Activated CD8-positive, alpha-beta T cell treated with anti-CD3 and anti-CD28 coated beads, Interleukin-2, amount 10 ng/mL, durations not matched to agents 7 days and 5 days (primary cell): Measurements from ENCODE around the gene LRIT2. TPM values are rescaled to one million over a fixed set of nuclear protein-coding genes. Genes with fewer than 3 reads are reported as not detected.
"Not testable (repeated sequence)": the region's sequence is repeated elsewhere in the genome, so short reads cannot be mapped to it uniquely, and the experiment has no call there.

ENCODE experiments used
- ATAC-seq: fragments of 150-1000 bp; cut with Tn5 transposase; one replicate; pipeline ENCODE4 v1.10.0; 2021; ENCODE audit warnings: moderate library complexity
- CTCF ChIA-PET: fragments of 350-600 bp; sonication (Branson Sonifier 250); formaldehyde crosslinking; loops from one replicate; lab custom pipeline; 2021; ENCODE audit warnings: antibody characterized with exemption; lab: Charles Lee
- POLR2A ChIA-PET: fragments of 350-600 bp; sonication (Branson Sonifier 250); formaldehyde crosslinking; loops from one replicate; lab custom pipeline; 2021; ENCODE audit warnings: antibody characterized with exemption; lab: Charles Lee
- DNase-seq: peaks from one replicate; pipeline ENCODE4 v3.0.0-alpha.2; 2020
- H3K27ac Mint-ChIP-seq: one replicate; pipeline ENCODE4 v1.8.0; 2021; ENCODE audit warnings: mild to moderate bottlenecking, mixed read lengths
- H3K27me3 Mint-ChIP-seq: one replicate; pipeline ENCODE4 v1.8.0; 2021; ENCODE audit warnings: low read depth, mixed read lengths
- H3K36me3 Mint-ChIP-seq: one replicate; pipeline ENCODE4 v1.8.0; 2021; ENCODE audit warnings: low read depth, mixed read lengths
- H3K4me1 Mint-ChIP-seq: one replicate; pipeline ENCODE4 v1.8.0; 2021; ENCODE audit warnings: low read depth, mixed read lengths
- H3K4me3 Mint-ChIP-seq: one replicate; pipeline ENCODE4 v1.8.0; 2021; ENCODE audit warnings: mild to moderate bottlenecking, mixed read lengths
- H3K9me3 Mint-ChIP-seq: one replicate; pipeline ENCODE4 v1.8.0; 2022; ENCODE audit warnings: mixed read lengths; ENCODE audit not compliant: insufficient read depth
- total RNA-seq, 2 experiments: library from RNA; stranded (reverse); gene quantifications; one replicate each; pipeline ENCODE4 v1.2.3, GENCODE V29; 2021

The LRIT2 gene
- total RNA-seq, 2 experiments from 2014 or later, result not detected

DNA sequence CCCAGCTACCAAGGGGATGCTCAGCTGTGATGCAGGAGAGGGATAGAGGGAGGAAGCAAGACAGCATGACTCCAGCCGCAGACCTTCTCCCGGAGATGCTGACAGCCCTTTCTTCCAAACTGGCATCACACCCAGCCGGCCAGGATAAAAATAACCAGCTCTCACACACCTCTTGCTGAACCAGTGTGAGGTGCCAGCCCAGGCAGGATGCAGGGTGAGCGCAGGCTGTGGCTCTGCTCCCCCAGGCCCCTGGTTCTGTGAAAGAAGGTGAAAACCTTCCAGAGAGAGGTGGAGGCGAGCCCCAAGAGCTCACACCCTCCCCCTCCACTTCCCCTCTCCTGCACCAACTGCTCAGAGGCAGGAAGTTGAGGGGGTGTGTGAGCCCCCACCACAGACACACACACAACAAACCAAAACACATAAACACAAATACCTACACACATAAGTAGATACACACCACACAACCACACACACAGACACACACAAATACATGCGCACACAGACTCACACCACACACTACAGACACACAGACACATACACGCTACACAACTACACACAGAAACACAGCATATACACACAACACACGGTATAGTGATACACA is 47.7 kb downstream of the LRIT2 start:
- peak; percentile 82 for DNase-seq
- ChIA-PET CTCF (interaction anchor here (0.7 to 2.7 kb wide), 8 partner anchors 11 to 42 kb away, joined by 3 to 17 read pairs (median 7); partner anchors contain the start of gene GHITM), POLR2A (interaction anchor here (0.7 to 1.3 kb wide), 9 partner anchors 10 to 38 kb away, joined by 3 to 4 read pairs (median 3); partner anchors contain the start of gene GHITM)
- Mint-ChIP-seq H3K27ac (no peak overlapping the region), H3K36me3 (no peaks in the 10 kb centered on the region), H3K9me3 (no peaks in the 10 kb centered on the region), H3K4me3 (peak overlapping the region; percentile 16), H3K4me1 (peaks cover 2% of the 10 kb centered on the region), H3K27me3 (no peaks in the 10 kb centered on the region)
- ATAC-seq, result peak; percentile 93

DNA sequence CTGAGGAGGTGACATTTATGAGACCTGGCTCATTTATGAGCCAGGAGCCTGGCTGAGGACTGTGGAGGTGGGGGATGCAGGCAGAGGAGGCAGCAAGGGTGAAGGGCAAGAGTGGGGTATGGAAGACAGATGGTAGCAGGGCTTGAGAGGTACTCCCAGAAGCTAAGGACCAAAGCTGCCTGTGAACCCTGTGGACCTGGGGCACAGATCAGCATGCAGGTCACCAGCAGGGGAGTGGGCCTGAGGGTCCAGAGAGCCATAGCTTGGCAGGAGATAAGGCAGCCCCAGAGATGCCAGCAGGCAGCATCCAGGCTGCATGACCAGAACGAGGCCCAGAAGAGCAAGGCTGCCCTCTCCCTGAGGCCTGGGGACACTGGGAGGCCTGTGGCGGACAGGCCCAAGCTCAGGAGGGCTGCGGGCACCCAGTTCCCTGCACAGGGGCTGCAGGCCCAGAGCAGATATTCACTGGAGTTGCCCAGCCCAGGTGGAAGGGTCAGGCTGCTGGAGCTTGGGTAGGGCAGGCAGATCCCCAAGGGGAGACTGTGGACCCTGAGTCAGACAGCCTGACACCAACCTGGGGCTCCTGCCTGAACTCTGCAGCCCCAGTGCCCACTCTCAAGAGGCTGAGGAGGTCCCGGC is 48.4 kb downstream of the LRIT2 start:
- Mint-ChIP-seq H3K27ac (peak overlapping the region; percentile 81), H3K4me1 (peaks cover 2% of the 10 kb centered on the region), H3K36me3 (no peaks in the 10 kb centered on the region), H3K27me3 (no peaks in the 10 kb centered on the region), H3K4me3 (no peak overlapping the region), H3K9me3 (no peaks in the 10 kb centered on the region)
- ATAC-seq (peak; percentile 34), DNase-seq (no peak)
- ChIA-PET CTCF (interaction anchor here (0.7 to 2.7 kb wide), 8 partner anchors 11 to 41 kb away, joined by 3 to 17 read pairs (median 7); partner anchors contain the start of gene GHITM), POLR2A (interaction anchor here (0.7 to 1.3 kb wide), 8 partner anchors 10 to 38 kb away, joined by 3 to 4 read pairs (median 3); partner anchors contain the start of gene GHITM)

DNA sequence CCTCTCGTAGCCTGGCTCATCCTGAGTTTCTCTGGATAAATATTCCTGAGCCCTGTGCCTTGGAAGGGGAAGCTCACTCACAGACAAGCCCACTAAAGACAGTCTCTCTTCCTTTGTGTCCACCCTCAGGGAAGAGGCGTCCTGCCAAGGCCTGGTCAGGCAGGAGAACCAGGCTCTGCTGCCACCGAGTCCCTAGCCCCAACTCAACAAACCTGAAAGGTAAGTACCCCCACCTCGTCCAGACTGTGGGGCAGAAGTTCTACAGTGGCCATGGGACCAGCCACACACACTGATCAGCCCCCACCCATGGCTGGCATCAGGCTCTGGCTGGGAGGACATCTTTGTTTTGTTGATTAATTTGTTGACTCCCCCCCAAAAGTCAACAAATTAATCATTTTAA is 49.0 kb downstream of the LRIT2 start:
- Mint-ChIP-seq H3K27me3 (no peaks in the 10 kb centered on the region), H3K9me3 (no peaks in the 10 kb centered on the region), H3K27ac (peak overlapping the region; percentile 81), H3K4me1 (peaks cover 2% of the 10 kb centered on the region), H3K36me3 (no peaks in the 10 kb centered on the region), H3K4me3 (no peak overlapping the region)
- ATAC-seq (no peak), DNase-seq (no peak)
- ChIA-PET POLR2A (interaction anchor here (1.1 kb wide), 1 partner anchor 12 kb away, joined by 3 read pairs; no protein-coding TSS in a partner anchor), CTCF (interaction anchor here (1.6 to 2.7 kb wide), 4 partner anchors 16 to 38 kb away, joined by 6 to 17 read pairs (median 8); no protein-coding TSS in a partner anchor)

DNA sequence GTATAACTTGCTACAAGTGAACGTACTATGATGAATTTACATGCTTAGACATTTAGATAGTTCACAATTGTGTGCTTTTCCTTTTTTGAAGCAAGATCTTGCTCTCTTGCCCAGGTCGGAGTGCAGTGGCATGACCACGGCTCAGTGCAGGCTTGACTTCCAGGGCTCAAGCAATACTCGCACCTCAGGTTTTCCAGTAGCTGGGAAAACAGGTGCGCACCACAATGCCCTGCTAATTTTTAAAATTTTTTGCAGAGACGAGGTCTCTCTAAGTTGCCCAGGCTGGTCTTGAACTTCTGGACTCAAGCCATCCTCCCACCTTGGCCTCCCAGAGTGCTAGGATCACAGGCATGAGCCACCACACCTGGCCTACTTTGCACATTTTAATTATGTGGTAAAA is 49.9 kb downstream of the LRIT2 start:
- H3K4me1 Mint-ChIP-seq, result peaks cover 2% of the 10 kb centered on the region
- no peaks in the 10 kb centered on the region for H3K9me3 Mint-ChIP-seq
- ATAC-seq, result no peak
- H3K27ac Mint-ChIP-seq, result no peak overlapping the region
- H3K27me3 Mint-ChIP-seq, result peaks cover 2% of the 10 kb centered on the region
- DNase-seq, result no peak
- CTCF ChIA-PET, result interaction anchor here (2.7 kb wide), 1 partner anchor 27 kb away, joined by 17 read pairs; no protein-coding TSS in a partner anchor
- H3K4me3 Mint-ChIP-seq, result no peak overlapping the region
- no peaks in the 10 kb centered on the region for H3K36me3 Mint-ChIP-seq
- POLR2A ChIA-PET, result no interaction called here

DNA sequence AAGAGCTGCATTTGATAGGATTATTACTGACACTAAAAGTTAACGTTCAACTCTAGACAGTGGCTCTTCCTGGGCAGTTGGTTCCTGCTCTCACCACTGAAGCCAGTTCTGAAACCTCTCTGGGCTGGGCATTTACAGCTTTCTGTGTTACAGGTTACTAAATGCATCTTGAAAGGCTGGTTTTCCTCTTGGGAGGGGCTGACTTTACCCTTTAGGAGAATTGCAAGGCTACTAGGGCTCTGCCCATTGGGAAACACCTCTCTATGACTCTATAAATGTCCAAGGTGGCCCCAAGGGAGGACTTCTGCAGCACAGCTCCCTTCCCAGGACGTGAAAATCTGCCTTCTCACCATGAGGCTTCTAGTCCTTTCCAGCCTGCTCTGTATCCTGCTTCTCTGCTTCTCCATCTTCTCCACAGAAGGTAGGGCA is 51.8 kb downstream of the LRIT2 start, which contains the start of gene GPR15LG:
GPR15LG (plus strand) TSS at position 301 of the 429 bp plus-strand sequence; CDS start at position 352, 51 bp downstream.
- ChIA-PET CTCF (interaction anchor here (2.2 kb wide), 1 partner anchor 26 kb away, joined by 6 read pairs; no protein-coding TSS in a partner anchor), POLR2A (no interaction called here)
- no peak for ATAC-seq
- DNase-seq, result no peak
- Mint-ChIP-seq H3K27me3 (peaks cover 2% of the 10 kb centered on the region), H3K36me3 (no peaks in the 10 kb centered on the region), H3K9me3 (no peaks in the 10 kb centered on the region), H3K4me3 (no peak within 1 kb of the TSS), H3K27ac (no peak within 1 kb of the TSS), H3K4me1 (peaks cover 2% of the 10 kb centered on the region)

DNA sequence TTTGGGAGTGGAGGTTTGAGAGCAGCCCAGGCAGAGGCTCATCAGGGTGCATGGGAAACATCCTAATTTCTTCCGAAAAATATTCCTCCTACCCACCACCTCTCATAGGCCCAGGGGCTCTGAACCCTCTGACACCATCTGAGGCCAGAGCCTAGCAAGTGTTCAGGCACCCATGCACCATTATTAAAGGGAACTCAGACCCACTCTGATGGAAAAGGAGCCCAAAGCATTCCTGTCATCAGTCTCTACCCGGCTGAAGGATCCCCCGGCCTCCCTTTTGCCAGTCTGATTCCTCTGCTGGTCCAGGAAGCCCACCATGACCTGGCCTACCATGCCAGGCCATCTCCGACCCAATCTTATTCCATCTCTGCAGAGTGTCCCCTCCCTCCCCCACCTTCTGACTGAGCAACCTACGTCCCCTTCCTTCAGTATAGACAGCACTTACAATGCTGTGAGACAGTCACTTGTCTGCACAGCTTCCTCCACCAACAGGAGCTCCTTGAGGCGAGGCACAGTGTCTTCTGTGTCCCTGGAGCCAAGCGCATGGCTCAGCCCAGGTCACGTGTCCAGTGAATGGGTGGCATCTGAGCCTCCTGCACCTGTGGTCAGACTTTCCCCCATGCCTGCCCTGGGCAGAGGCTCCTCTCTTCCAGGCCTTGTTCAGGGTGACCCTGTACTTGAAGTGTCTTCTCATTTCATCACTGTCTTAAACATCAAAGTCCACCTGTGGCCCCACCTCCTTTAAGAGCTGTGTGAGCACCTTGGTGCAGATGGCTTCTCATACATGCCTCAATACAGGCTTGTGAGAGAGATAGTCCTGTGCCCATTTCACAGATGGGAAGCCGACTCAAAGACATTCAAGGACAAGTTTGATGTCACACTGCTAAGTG is 52.6 kb downstream of the LRIT2 start:
- POLR2A ChIA-PET, result no interaction called here

DNA sequence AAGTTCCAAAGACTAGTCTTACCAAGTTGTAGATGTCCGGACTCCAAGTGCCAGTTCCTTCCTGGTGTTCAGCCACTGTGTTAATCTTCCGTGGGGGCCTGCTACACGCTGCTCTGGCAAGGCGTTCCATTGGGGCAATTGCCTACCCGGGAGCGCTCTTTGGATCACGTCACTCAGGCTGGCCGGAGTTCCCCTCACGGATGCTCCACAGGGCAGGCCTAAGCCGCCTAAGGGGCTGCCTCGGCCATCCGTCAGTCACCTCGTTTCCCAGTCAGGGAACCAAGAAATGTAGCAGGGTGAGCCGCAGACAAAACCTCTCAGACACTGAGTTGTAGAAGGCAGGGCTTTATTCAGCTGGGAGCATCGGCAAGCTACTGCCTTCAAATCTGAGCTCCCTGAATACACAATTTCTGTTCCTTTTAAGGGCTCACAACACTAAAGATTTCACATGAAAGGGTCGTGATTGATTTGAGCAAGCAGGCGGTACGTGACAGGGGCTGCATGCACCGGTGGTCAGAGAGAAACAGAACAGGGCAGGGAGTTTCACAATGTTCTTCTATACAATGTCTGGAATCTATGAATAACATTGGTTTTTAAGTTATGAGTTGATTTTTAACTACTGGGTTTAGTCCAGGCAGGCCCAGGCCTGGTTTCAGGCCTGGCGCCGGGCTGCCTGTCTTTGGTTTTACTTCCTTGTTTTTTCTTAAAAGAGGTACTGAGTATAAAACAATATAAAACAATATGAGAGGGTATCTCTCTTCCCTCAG is 53.5 kb downstream of the LRIT2 start:
- POLR2A ChIA-PET, ATAC-seq, H3K4me3 Mint-ChIP-seq, H3K9me3 Mint-ChIP-seq, H3K4me1 Mint-ChIP-seq, H3K36me3 Mint-ChIP-seq, CTCF ChIA-PET, H3K27ac Mint-ChIP-seq, H3K27me3 Mint-ChIP-seq: not testable (repeated sequence)
- DNase-seq, result peak; percentile 15

More for the DNA sequence above, 52.6 kb downstream of the LRIT2 start:
- Mint-ChIP-seq H3K27ac (no peak overlapping the region), H3K27me3 (peaks cover 2% of the 10 kb centered on the region), H3K36me3 (no peaks in the 10 kb centered on the region), H3K4me1 (peaks cover 2% of the 10 kb centered on the region), H3K9me3 (no peaks in the 10 kb centered on the region), H3K4me3 (no peak overlapping the region)
- ATAC-seq, result no peak
- CTCF ChIA-PET, result interaction anchor here (2.2 kb wide), 1 partner anchor 25 kb away, joined by 6 read pairs; no protein-coding TSS in a partner anchor
- peak; percentile 6 for DNase-seq

DNA sequence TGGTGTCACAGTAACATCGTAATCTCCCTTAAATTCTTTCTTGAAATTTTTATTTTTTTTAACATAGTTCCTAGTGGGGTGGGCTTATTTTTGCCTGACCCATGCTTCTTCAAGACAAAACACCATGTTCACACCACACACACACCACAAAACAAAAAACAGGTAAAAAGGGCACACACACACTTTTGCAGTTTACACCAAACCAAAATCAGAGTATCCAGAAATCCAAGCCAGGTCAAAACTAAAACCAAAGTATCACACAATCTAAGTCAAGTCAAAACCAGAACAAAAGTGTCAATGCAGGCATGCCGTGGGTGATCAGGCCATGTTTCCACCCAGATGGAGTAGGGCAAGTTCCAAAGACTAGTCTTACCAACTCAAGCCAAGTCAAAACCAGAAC is 54.1 kb downstream of the LRIT2 start:
- H3K27me3 Mint-ChIP-seq, ATAC-seq, CTCF ChIA-PET, H3K4me1 Mint-ChIP-seq, H3K9me3 Mint-ChIP-seq, H3K36me3 Mint-ChIP-seq, POLR2A ChIA-PET, H3K27ac Mint-ChIP-seq, H3K4me3 Mint-ChIP-seq: not testable (repeated sequence)
- peak; percentile 5 for DNase-seq

Other genes with a start within 250 kb of the LRIT2 start
- gene GHITM, start 86.0 kb downstream of the LRIT2 start, total RNA-seq, result 100 to 1,000 TPM; 123 to 133 TPM
- not detected for gene GPR15LG, start 51.7 kb downstream of the LRIT2 start, total RNA-seq
- under 1 TPM; 0.26 to 0.29 TPM for gene CDHR1, start 31.0 kb downstream of the LRIT2 start, total RNA-seq
- gene LRIT1, start 16.0 kb upstream of the LRIT2 start, total RNA-seq, result not detected
- gene RGR, start 19.5 kb upstream of the LRIT2 start, total RNA-seq, result not detected
- 10 to 100 TPM; 77.8 to 78.8 TPM for gene CCSER2, start 103.0 kb upstream of the LRIT2 start, total RNA-seq